Mesendoderm (in vitro differentiated cells): ENCODE measurements around the gene SYT1.

Source experiments
- DNase-seq: peaks from one replicate; pipeline ENCODE4 v3.0.0; 2013
- H2AK5ac ChIP-seq: 2 replicates; pipeline ENCODE4 v1.6.1; 2013; ENCODE audit warnings: low read length, inconsistent platforms
- H2BK120ac ChIP-seq: 2 replicates; pipeline ENCODE4 v1.6.1; 2013; ENCODE audit warnings: low read depth, mild to moderate bottlenecking, low read length, moderate library complexity, mixed read lengths
- H2BK15ac ChIP-seq: replicated peaks from 2 replicates; pipeline ENCODE4 v1.6.1; 2013; ENCODE audit warnings: low read depth, mild to moderate bottlenecking, moderate library complexity
- H2BK5ac ChIP-seq: 2 replicates; pipeline ENCODE4 v1.6.1; 2013; ENCODE audit warnings: low read length, inconsistent platforms
- H3K18ac ChIP-seq: 2 replicates; pipeline ENCODE4 v1.6.1; 2013; ENCODE audit warnings: mild to moderate bottlenecking, low read length, mixed read lengths
- H3K23ac ChIP-seq: one replicate; pipeline ENCODE4 v1.6.1; 2013; ENCODE audit warnings: low read length
- H3K27ac ChIP-seq: 2 replicates; pipeline ENCODE4 v1.5.1; 2013; ENCODE audit warnings: low read depth, mild to moderate bottlenecking, inconsistent platforms, low read length, moderate library complexity
- H3K27me3 ChIP-seq: 2 replicates; pipeline ENCODE4 v1.6.1; 2013; ENCODE audit warnings: low read length, control low read depth, mild to moderate bottlenecking, inconsistent platforms; ENCODE audit not compliant: insufficient read depth, poor library complexity
- H3K36me3 ChIP-seq: 2 replicates; pipeline ENCODE4 v1.6.1; 2013; ENCODE audit warnings: low read length, inconsistent platforms; ENCODE audit not compliant: control insufficient read depth, insufficient read depth
- H3K4ac ChIP-seq: one replicate; pipeline ENCODE4 v1.6.1; 2013; ENCODE audit warnings: low read depth, mild to moderate bottlenecking, low read length, moderate library complexity
- H3K4me1 ChIP-seq: 2 replicates; pipeline ENCODE4 v1.6.1; 2013; ENCODE audit warnings: low read depth, low read length, inconsistent platforms; ENCODE audit not compliant: control insufficient read depth
- H3K4me2 ChIP-seq: 2 replicates; pipeline ENCODE4 v1.6.1; 2013; ENCODE audit warnings: low read length
- H3K4me3 ChIP-seq: 2 replicates; pipeline ENCODE4 v1.5.1; 2013; ENCODE audit warnings: mild to moderate bottlenecking, low read length
- H3K56ac ChIP-seq: one replicate; pipeline ENCODE4 v1.6.1; 2013; ENCODE audit warnings: low read length
- H3K79me1 ChIP-seq: 2 replicates; pipeline ENCODE4 v1.6.1; 2013; ENCODE audit warnings: low read length, inconsistent platforms
- H3K79me2 ChIP-seq: 2 replicates; pipeline ENCODE4 v1.6.1; 2013; ENCODE audit warnings: mild to moderate bottlenecking, low read length; ENCODE audit not compliant: control insufficient read depth, insufficient read depth
- H3K9ac ChIP-seq: 2 replicates; pipeline ENCODE4 v1.6.1; 2013; ENCODE audit warnings: low read length, inconsistent platforms
- H4K5ac ChIP-seq: one replicate; pipeline ENCODE4 v1.6.1; 2013; ENCODE audit warnings: low read length
- H4K8ac ChIP-seq: one replicate; pipeline ENCODE4 v1.6.1; 2013; ENCODE audit warnings: low read depth, mild to moderate bottlenecking, control low read depth, low read length, moderate library complexity
- WGBS: extraction: QIAGEN DNeasy Blood & Tissue Kit; methylation state at CpG from one replicate; pipeline ENCODE4 v1.1.7; 2013; ENCODE audit warnings: low lambda C conversion rate, missing lambda C conversion rate; ENCODE audit not compliant: insufficient coverage; ENCODE audit errors: extremely low coverage; 5-methylcytosine and 5-hydroxymethylcytosine counted together

The SYT1 gene

DNA sequence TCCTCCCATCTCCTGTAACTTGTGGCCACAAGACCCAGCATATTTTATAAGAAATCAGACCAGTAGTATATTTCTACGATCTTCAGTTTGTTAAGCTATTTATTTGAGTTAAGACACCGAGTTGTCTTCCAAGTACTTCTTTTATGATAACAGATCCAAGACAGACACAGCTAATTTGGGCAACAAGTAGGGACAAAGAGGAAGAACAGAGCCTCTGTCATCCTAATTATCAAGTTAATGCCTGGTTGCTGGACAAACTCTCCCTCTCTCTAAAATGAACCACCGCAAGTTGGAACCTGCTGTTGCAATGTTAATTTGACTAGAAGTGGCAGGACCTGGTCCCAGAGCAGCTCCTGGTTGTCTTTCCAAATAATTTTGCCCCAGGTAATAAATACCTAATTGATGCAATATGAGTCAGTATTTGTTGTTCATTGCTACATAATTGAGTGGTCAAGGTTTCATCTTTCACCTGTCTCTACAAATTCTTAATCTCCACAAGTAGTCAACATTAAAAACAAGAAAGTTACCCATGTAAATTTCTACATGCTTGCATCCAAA, 502.5 kb downstream of the SYT1 start:
- DNase-seq = no peak
- no peak overlapping the region for H2AK5ac ChIP-seq
- no peak overlapping the region for H3K18ac ChIP-seq
- no peak overlapping the region for H4K8ac ChIP-seq
- no peaks in the 10 kb centered on the region for H3K79me1 ChIP-seq
- no peak overlapping the region for H3K56ac ChIP-seq
- H3K36me3 ChIP-seq = no peaks in the 10 kb centered on the region
- no peak overlapping the region for H3K27ac ChIP-seq
- H3K4me1 ChIP-seq = peaks cover 2% of the 10 kb centered on the region
- no peaks in the 10 kb centered on the region for H3K79me2 ChIP-seq
- no peak overlapping the region for H3K23ac ChIP-seq
- WGBS = no CpG with 5 or more reads among the region's 3 CpGs
- H2BK120ac ChIP-seq = no peak overlapping the region
- no peak overlapping the region for H2BK15ac ChIP-seq
- H3K4me3 ChIP-seq = no peak overlapping the region
- no peak overlapping the region for H4K5ac ChIP-seq
- H3K27me3 ChIP-seq = no peaks in the 10 kb centered on the region
- no peak overlapping the region for H2BK5ac ChIP-seq
- no peak overlapping the region for H3K4me2 ChIP-seq
- H3K9ac ChIP-seq = no peak overlapping the region
- no peak overlapping the region for H3K4ac ChIP-seq

DNA sequence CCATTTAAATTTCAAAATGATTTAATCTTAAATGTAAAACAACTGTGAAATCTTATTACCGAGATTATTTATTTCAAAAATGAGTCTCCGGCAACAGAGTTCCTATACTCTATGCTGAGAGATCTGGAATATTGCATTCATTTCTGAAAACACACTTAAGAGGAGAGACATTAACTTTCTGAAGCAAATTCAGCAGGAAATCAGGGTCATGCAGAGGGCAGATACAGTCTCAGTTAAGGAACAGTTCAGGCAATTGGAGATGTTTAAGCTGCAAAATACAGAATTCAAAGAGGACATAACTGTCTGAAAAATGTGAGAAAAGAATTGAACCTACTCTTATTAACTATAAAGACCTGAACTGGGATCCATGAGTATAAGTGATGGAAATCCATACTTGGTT, 505.4 kb downstream of the SYT1 start:
- H3K4me1 ChIP-seq = peaks cover 2% of the 10 kb centered on the region
- H3K79me2 ChIP-seq = no peaks in the 10 kb centered on the region
- H4K8ac ChIP-seq = no peak overlapping the region
- WGBS = no CpG with 5 or more reads among the region's 2 CpGs
- DNase-seq = no peak
- H2BK120ac ChIP-seq = no peak overlapping the region
- no peak overlapping the region for H3K27ac ChIP-seq
- no peak overlapping the region for H3K9ac ChIP-seq
- H3K36me3 ChIP-seq = no peaks in the 10 kb centered on the region
- H3K4ac ChIP-seq = no peak overlapping the region
- H4K5ac ChIP-seq = no peak overlapping the region
- H3K4me2 ChIP-seq = no peak overlapping the region
- no peak overlapping the region for H2BK5ac ChIP-seq
- H3K23ac ChIP-seq = no peak overlapping the region
- no peaks in the 10 kb centered on the region for H3K79me1 ChIP-seq
- H2BK15ac ChIP-seq = no peak overlapping the region
- no peaks in the 10 kb centered on the region for H3K27me3 ChIP-seq
- no peak overlapping the region for H3K56ac ChIP-seq
- H3K4me3 ChIP-seq = no peak overlapping the region
- H2AK5ac ChIP-seq = no peak overlapping the region
- no peak overlapping the region for H3K18ac ChIP-seq

DNA sequence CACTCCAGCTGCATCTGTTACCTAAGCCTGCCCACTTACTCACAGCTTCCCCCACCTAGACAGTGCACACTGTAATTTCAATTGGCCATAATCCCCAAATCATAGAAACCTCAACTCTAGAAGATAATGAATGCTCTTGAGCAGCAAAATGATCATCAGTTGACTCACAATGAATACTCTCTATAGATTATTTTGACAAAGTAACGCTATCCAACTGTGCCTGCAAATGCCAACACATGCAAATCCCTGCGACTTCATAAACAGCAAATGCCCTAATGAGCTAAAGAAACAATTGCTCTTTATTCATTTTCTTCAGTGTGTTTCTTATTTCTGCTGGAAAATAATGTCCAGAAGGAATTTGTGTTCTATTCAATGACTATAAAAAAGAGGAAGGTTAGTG, 506.7 kb downstream of the SYT1 start:
- H3K27ac ChIP-seq = no peak overlapping the region
- H3K79me2 ChIP-seq = no peaks in the 10 kb centered on the region
- H3K4me3 ChIP-seq = no peak overlapping the region
- WGBS = no CpG with 5 or more reads among the region's 2 CpGs
- H3K4ac ChIP-seq = no peak overlapping the region
- H3K23ac ChIP-seq = no peak overlapping the region
- no peaks in the 10 kb centered on the region for H3K79me1 ChIP-seq
- no peaks in the 10 kb centered on the region for H3K27me3 ChIP-seq
- H4K8ac ChIP-seq = no peak overlapping the region
- no peak overlapping the region for H4K5ac ChIP-seq
- no peak overlapping the region for H2BK120ac ChIP-seq
- H3K18ac ChIP-seq = no peak overlapping the region
- DNase-seq = peak; percentile 49
- H3K9ac ChIP-seq = no peak overlapping the region
- H3K4me1 ChIP-seq = peaks cover 2% of the 10 kb centered on the region
- H3K36me3 ChIP-seq = no peaks in the 10 kb centered on the region
- no peak overlapping the region for H2BK15ac ChIP-seq
- no peak overlapping the region for H2BK5ac ChIP-seq
- H3K56ac ChIP-seq = no peak overlapping the region
- no peak overlapping the region for H2AK5ac ChIP-seq
- no peak overlapping the region for H3K4me2 ChIP-seq

DNA sequence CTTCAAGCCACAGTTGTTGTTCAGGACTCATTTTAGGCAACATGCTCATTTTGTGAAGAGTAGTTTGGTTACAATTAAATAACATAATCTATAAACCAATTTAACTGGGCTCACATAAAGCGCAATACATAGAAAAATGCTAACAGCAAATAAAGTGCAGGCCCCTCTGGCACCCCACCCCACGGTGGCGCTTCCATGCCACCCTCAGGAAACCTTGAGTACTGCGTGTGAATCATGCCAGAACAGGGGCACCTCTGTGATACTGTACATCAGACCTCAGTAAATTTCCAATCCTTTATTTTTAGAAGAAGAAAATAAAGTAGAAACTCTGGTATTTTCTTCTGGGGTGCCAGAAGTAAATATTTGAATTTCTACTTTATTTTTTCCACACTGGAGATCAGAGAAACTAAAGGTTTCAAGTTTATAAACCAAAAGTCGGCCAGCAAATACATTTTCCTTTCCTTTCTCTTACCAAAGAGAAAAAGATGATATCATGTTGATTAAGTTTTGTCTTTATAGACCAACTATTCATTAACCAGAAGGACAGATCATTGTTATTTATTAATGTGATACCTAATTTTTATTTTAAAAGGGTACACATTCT, 509.4 kb downstream of the SYT1 start:
- H3K4me2 ChIP-seq = no peak overlapping the region
- DNase-seq = peak; percentile 41
- no peak overlapping the region for H3K27ac ChIP-seq
- H3K23ac ChIP-seq = no peak overlapping the region
- no peak overlapping the region for H3K9ac ChIP-seq
- no peak overlapping the region for H2AK5ac ChIP-seq
- H3K4me3 ChIP-seq = no peak overlapping the region
- H4K8ac ChIP-seq = no peak overlapping the region
- no peaks in the 10 kb centered on the region for H3K79me2 ChIP-seq
- H3K4ac ChIP-seq = no peak overlapping the region
- H3K56ac ChIP-seq = no peak overlapping the region
- no peak overlapping the region for H4K5ac ChIP-seq
- no CpG with 5 or more reads among the region's 5 CpGs for WGBS
- peaks cover 2% of the 10 kb centered on the region for H3K4me1 ChIP-seq
- H3K27me3 ChIP-seq = no peaks in the 10 kb centered on the region
- H3K18ac ChIP-seq = no peak overlapping the region
- H2BK120ac ChIP-seq = no peak overlapping the region
- no peak overlapping the region for H2BK15ac ChIP-seq
- H3K79me1 ChIP-seq = no peaks in the 10 kb centered on the region
- H2BK5ac ChIP-seq = no peak overlapping the region
- H3K36me3 ChIP-seq = no peaks in the 10 kb centered on the region

DNA sequence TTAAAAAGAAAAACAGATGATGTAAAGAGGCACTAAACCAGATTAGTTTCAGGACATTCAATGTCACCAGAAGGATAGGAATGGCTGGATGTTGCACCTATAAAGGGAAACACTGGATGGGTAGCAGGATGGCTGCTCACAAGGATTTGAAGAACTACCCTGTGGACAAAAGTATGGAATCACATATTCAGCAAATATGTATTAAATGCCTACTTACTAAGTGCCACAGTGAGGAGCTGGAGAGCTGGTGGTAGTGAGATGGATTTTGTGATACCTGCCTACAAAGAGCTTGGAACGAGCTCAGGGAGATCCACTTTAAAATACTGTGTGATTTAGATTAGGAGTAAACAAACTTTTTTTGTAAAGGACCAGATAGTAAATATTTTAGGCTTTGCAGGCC, 510.0 kb downstream of the SYT1 start:
- H3K79me2 ChIP-seq = no peaks in the 10 kb centered on the region
- no peak overlapping the region for H2BK15ac ChIP-seq
- H3K18ac ChIP-seq = no peak overlapping the region
- DNase-seq = peak; percentile 14
- no peak overlapping the region for H3K4me2 ChIP-seq
- H3K27me3 ChIP-seq = no peaks in the 10 kb centered on the region
- no peak overlapping the region for H3K4ac ChIP-seq
- H3K36me3 ChIP-seq = no peaks in the 10 kb centered on the region
- H2BK120ac ChIP-seq = no peak overlapping the region
- H3K23ac ChIP-seq = no peak overlapping the region
- no peak overlapping the region for H3K9ac ChIP-seq
- peaks cover 2% of the 10 kb centered on the region for H3K4me1 ChIP-seq
- H4K5ac ChIP-seq = no peak overlapping the region
- no peak overlapping the region for H3K27ac ChIP-seq
- no peak overlapping the region for H3K56ac ChIP-seq
- no peak overlapping the region for H2AK5ac ChIP-seq
- H4K8ac ChIP-seq = no peak overlapping the region
- no peak overlapping the region for H3K4me3 ChIP-seq
- no peaks in the 10 kb centered on the region for H3K79me1 ChIP-seq
- no peak overlapping the region for H2BK5ac ChIP-seq
- no CpG with 5 or more reads among the region's 1 CpG for WGBS

DNA sequence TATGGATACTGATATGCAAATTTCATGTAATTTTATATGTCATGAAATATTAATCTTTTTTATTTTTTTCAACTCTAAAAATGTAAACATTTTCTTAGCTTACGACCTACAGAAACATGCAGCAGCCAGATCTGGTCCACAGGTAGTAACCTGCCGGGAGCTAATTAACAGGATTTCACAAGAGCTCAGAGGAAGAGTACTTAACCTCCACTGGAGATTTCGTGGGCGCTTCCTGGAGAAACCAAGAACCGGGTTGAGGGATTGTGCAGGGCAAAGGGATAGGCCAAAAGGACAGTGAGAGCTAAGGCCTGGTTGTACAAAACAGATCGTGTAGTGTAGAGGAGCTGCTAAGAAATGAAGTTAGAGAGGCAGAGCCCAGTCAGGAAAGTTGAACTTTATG, 510.5 kb downstream of the SYT1 start:
- Histone ChIP-seq H3K27me3 (no peaks in the 10 kb centered on the region), H3K4me1 (peaks cover 2% of the 10 kb centered on the region), H3K4me2 (no peak overlapping the region)

More for the DNA sequence above, 510.5 kb downstream of the SYT1 start:
- H3K79me1 ChIP-seq = no peaks in the 10 kb centered on the region
- peak overlapping the region; percentile 17 for H3K56ac ChIP-seq
- H2BK15ac ChIP-seq = no peak overlapping the region
- no CpG with 5 or more reads among the region's 6 CpGs for WGBS
- H3K4ac ChIP-seq = no peak overlapping the region
- DNase-seq = no peak
- H3K36me3 ChIP-seq = no peaks in the 10 kb centered on the region
- no peaks in the 10 kb centered on the region for H3K79me2 ChIP-seq
- no peak overlapping the region for H2BK5ac ChIP-seq
- no peak overlapping the region for H4K8ac ChIP-seq
- no peak overlapping the region for H2AK5ac ChIP-seq
- no peak overlapping the region for H3K18ac ChIP-seq
- no peak overlapping the region for H3K9ac ChIP-seq
- no peak overlapping the region for H3K4me3 ChIP-seq
- no peak overlapping the region for H4K5ac ChIP-seq
- H3K23ac ChIP-seq = no peak overlapping the region
- H2BK120ac ChIP-seq = no peak overlapping the region
- no peak overlapping the region for H3K27ac ChIP-seq
